ENCODE results near the gene CHRNB1. TPM values are rescaled to one million over a fixed set of nuclear protein-coding genes. Genes with fewer than 3 reads are reported as not detected.
"Not testable (repeated sequence)": the region's sequence is repeated elsewhere in the genome, so short reads cannot be mapped to it uniquely, and the experiment has no call there.

CHRNB1 gene
- total and polyA plus RNA-seq, 5 donors from 2014 or later: 7.6 to 28.7 (median 26.2) TPM

DNA sequence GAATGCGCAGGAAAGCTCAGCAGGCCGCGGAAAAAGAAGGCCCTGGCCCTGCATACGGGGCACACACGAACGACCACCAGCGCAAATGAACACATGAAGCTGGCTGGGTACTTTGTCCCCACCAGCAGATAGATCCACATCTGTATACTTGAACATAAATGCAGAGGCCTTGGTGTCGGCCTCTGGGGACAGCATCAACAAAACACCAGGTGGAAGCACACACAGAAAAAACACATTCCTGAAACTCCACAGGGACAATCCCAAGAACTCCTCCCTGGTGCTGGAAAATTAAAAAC, 35.2 kb downstream of the CHRNB1 start:
- Mint-ChIP-seq H3K9me3 (peaks cover 0 to 1% (median 0%) of the 10 kb centered on the region in 7 donors), H3K27ac (peak overlapping the region; percentile 97 to 98 (median 97)), H3K36me3 (peaks cover 5% of the 10 kb centered on the region), H3K27me3 (peaks cover 10% of the 10 kb centered on the region), H3K4me1 (peaks cover 9 to 78% (median 58%) of the 10 kb centered on the region in 4 donors), H3K4me3 (peak overlapping the region; percentile 89 to 98 (median 94))
- Histone ChIP-seq H3K9me3 (ENCODE audit: control insufficient read depth in 2 of 2, low read length in 2 of 2) (no peaks in the 10 kb centered on the region), H3K27ac (ENCODE audit: insufficient read depth, low read length, poor library complexity, severe bottlenecking) (peak overlapping the region; percentile 98), H3K4me3 (ENCODE audit: low read depth, low read length) (peak overlapping the region; percentile 73), H3K27me3 (ENCODE audit: control insufficient read depth, insufficient read depth, low read length) (no peaks in the 10 kb centered on the region), H3K4me1 (ENCODE audit: control insufficient read depth, insufficient read depth, low read length, poor library complexity, severe bottlenecking) (peaks cover 46% of the 10 kb centered on the region), H3K36me3 (ENCODE audit: control insufficient read depth, insufficient read depth, low read length) (no peaks in the 10 kb centered on the region)
- no peak for DNase-seq
- ATAC-seq (ENCODE audit: low read depth in 2 of 2): no peak

- peaks cover 18 to 75% (median 59%) of the 10 kb centered on the region in 4 donors for H3K4me1 Mint-ChIP-seq
- H3K27me3 ChIP-seq (ENCODE audit: control insufficient read depth, insufficient read depth, low read length); DNase-seq; ATAC-seq (ENCODE audit: low read depth in 2 of 2); H3K9me3 ChIP-seq (ENCODE audit: control insufficient read depth in 2 of 2, low read length in 2 of 2); H3K36me3 ChIP-seq (ENCODE audit: control insufficient read depth, insufficient read depth, low read length); H3K36me3 Mint-ChIP-seq; H3K9me3 Mint-ChIP-seq: not testable (repeated sequence)
- H3K27ac Mint-ChIP-seq: peak within 1 kb of the TSS; percentile 97 to 100 (median 98)
- Histone ChIP-seq H3K4me1 (ENCODE audit: control insufficient read depth, insufficient read depth, low read length, poor library complexity, severe bottlenecking) (peaks cover 58% of the 10 kb centered on the region), H3K4me3 (ENCODE audit: low read depth, low read length) (peak within 1 kb of the TSS; percentile 73), H3K27ac (ENCODE audit: insufficient read depth, low read length, poor library complexity, severe bottlenecking) (peak within 1 kb of the TSS; percentile 100)
- H3K27me3 Mint-ChIP-seq: peaks cover 10% of the 10 kb centered on the region
- H3K4me3 Mint-ChIP-seq: peak within 1 kb of the TSS; percentile 89 to 99 (median 96)
Observed at GRCh38 chr17:7481275-7481674, 36.4 kb downstream of the CHRNB1 start, which contains the start of gene SLC35G6. SLC35G6 (plus strand) TSS chr17:7481446; CDS start chr17:7481517, 71 bp downstream.

- H3K9me3 ChIP-seq (ENCODE audit: control insufficient read depth in 2 of 2, low read length in 2 of 2); H3K36me3 Mint-ChIP-seq; DNase-seq; H3K9me3 Mint-ChIP-seq; ATAC-seq (ENCODE audit: low read depth in 2 of 2); H3K4me3 ChIP-seq (ENCODE audit: low read depth, low read length); H3K36me3 ChIP-seq (ENCODE audit: control insufficient read depth, insufficient read depth, low read length); H3K27me3 ChIP-seq (ENCODE audit: control insufficient read depth, insufficient read depth, low read length): not testable (repeated sequence)
- peak overlapping the region; percentile 82 to 99 (median 98) for H3K4me3 Mint-ChIP-seq
- peak overlapping the region; percentile 100 for H3K27ac Mint-ChIP-seq
- H3K27ac ChIP-seq (ENCODE audit: insufficient read depth, low read length, poor library complexity, severe bottlenecking): peak overlapping the region; percentile 100
- H3K27me3 Mint-ChIP-seq: peaks cover 10% of the 10 kb centered on the region
- H3K4me1 ChIP-seq (ENCODE audit: control insufficient read depth, insufficient read depth, low read length, poor library complexity, severe bottlenecking): peaks cover 62% of the 10 kb centered on the region
- peaks cover 23 to 75% (median 57%) of the 10 kb centered on the region in 4 donors for H3K4me1 Mint-ChIP-seq
Observed at GRCh38 chr17:7481842-7482741, 37.2 kb downstream of the CHRNB1 start.

GRCh38 chr17:7482742-7483088, 37.9 kb downstream of the CHRNB1 start:
- Mint-ChIP-seq H3K27ac (peak overlapping the region; percentile 100), H3K4me1 (peaks cover 29 to 75% (median 58%) of the 10 kb centered on the region in 4 donors), H3K4me3 (peak overlapping the region; percentile 98 to 99 (median 98)), H3K27me3 (peaks cover 10% of the 10 kb centered on the region)
- peaks cover 62% of the 10 kb centered on the region for H3K4me1 ChIP-seq (ENCODE audit: control insufficient read depth, insufficient read depth, low read length, poor library complexity, severe bottlenecking)
- not testable (repeated sequence) for H3K9me3 ChIP-seq (ENCODE audit: control insufficient read depth in 2 of 2, low read length in 2 of 2); H3K36me3 Mint-ChIP-seq; H3K36me3 ChIP-seq (ENCODE audit: control insufficient read depth, insufficient read depth, low read length); ATAC-seq (ENCODE audit: low read depth in 2 of 2); H3K27me3 ChIP-seq (ENCODE audit: control insufficient read depth, insufficient read depth, low read length); H3K9me3 Mint-ChIP-seq; DNase-seq
- peak overlapping the region; percentile 80 for H3K4me3 ChIP-seq (ENCODE audit: low read depth, low read length)
- peak overlapping the region; percentile 100 for H3K27ac ChIP-seq (ENCODE audit: insufficient read depth, low read length, poor library complexity, severe bottlenecking)

GRCh38 chr17:7483255-7484066, 38.6 kb downstream of the CHRNB1 start:
- Histone ChIP-seq H3K27me3 (ENCODE audit: control insufficient read depth, insufficient read depth, low read length) (no peaks in the 10 kb centered on the region), H3K9me3 (ENCODE audit: control insufficient read depth in 2 of 2, low read length in 2 of 2) (no peaks in the 10 kb centered on the region), H3K36me3 (ENCODE audit: control insufficient read depth, insufficient read depth, low read length) (no peaks in the 10 kb centered on the region), H3K4me1 (ENCODE audit: control insufficient read depth, insufficient read depth, low read length, poor library complexity, severe bottlenecking) (peaks cover 59% of the 10 kb centered on the region), H3K4me3 (ENCODE audit: low read depth, low read length) (peak overlapping the region; percentile 80), H3K27ac (ENCODE audit: insufficient read depth, low read length, poor library complexity, severe bottlenecking) (peak overlapping the region; percentile 100)
- ATAC-seq (ENCODE audit: low read depth in 2 of 2) (peak; percentile 61), DNase-seq (peak; percentile 93 to 98 (median 95))
- H3K27me3 Mint-ChIP-seq: peaks cover 10% of the 10 kb centered on the region
- H3K4me1 Mint-ChIP-seq: peaks cover 25 to 75% (median 54%) of the 10 kb centered on the region in 4 donors
- peak overlapping the region; percentile 100 for H3K27ac Mint-ChIP-seq
- peaks cover 0 to 1% (median 0%) of the 10 kb centered on the region in 7 donors for H3K9me3 Mint-ChIP-seq
- peaks cover 4% of the 10 kb centered on the region for H3K36me3 Mint-ChIP-seq
- peak overlapping the region; percentile 98 to 99 (median 98) for H3K4me3 Mint-ChIP-seq

DNA sequence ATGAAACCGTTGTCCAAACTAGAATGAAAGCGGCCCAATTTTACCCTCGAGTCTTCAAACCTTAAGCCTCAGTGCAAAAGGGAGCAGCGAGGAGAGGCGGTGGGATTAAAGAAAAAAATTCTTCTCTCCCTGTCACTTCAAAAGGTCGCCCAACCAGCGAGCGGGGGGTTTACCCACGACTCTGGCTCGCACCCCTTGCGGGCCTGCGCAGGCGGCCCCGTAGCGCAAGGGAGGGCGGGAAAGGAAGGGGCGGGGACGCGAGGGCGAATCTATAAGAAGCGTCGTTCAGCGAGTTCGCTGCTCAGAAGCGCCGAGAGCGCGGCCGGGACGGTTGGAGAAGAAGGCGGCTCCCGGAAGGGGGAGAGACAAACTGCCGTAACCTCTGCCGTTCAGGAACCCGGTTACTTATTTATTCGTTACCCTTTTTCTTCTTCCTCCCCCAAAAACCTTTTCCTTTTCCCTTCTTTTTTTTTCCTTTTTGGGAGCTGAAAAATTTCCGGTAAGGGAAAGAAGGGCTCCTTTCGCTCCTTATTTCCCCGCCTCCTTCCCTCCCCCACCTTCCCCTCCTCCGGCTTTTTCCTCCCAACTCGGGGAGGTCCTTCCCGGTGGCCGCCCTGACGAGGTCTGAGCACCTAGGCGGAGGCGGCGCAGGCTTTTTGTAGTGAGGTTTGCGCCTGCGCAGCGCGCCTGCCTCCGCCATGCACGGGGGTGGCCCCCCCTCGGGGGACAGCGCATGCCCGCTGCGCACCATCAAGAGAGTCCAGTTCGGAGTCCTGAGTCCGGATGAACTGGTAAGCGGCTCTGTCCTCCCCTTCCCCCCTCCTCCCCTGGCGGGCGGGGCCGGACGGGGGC, 39.4 kb downstream of the CHRNB1 start, which contains the start of gene POLR2A:
Gene POLR2A, plus strand, starts transcription at position 300 of the 852 bp plus-strand sequence.
- Mint-ChIP-seq H3K27ac (peak within 1 kb of the TSS; percentile 100), H3K9me3 (peaks cover 0 to 1% (median 0%) of the 10 kb centered on the region in 7 donors), H3K27me3 (peaks cover 10% of the 10 kb centered on the region), H3K4me1 (peaks cover 31 to 80% (median 59%) of the 10 kb centered on the region in 4 donors), H3K4me3 (peak within 1 kb of the TSS; percentile 98 to 99 (median 98)), H3K36me3 (peaks cover 10% of the 10 kb centered on the region)
- H3K4me3 ChIP-seq (ENCODE audit: low read depth, low read length): peak within 1 kb of the TSS; percentile 94
- peak within 1 kb of the TSS; percentile 100 for H3K27ac ChIP-seq (ENCODE audit: insufficient read depth, low read length, poor library complexity, severe bottlenecking)
- no peaks in the 10 kb centered on the region for H3K9me3 ChIP-seq (ENCODE audit: control insufficient read depth in 2 of 2, low read length in 2 of 2)
- H3K4me1 ChIP-seq (ENCODE audit: control insufficient read depth, insufficient read depth, low read length, poor library complexity, severe bottlenecking): peaks cover 64% of the 10 kb centered on the region
- ATAC-seq (ENCODE audit: low read depth in 2 of 2) (peak; percentile 69 to 70), DNase-seq (peak; percentile 94 to 99 (median 98))
- H3K36me3 ChIP-seq (ENCODE audit: control insufficient read depth, insufficient read depth, low read length): no peaks in the 10 kb centered on the region
- H3K27me3 ChIP-seq (ENCODE audit: control insufficient read depth, insufficient read depth, low read length): no peaks in the 10 kb centered on the region

DNA sequence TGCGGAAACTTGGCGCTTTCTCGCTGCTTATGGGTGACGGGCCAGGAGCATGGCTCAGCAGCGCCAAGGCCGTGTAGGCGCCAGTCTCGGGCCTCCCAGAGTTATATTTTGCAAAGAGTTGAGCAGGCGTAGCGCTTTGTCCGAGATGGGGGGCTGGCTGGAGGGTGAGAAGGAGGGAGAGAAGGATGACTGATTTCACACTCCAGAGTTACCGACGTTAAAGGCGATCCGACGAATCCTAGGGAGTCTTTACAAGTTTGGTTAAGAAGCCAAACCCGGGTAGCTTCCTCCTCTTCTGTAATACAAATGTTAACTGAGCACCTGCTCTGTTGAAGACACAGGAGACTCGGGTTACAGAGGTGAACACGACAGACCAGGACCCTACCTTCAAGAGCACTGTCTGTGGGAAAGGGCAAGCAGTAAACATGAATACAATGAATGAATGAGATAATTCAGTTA, 40.1 kb downstream of the CHRNB1 start:
- no peak for DNase-seq
- peak overlapping the region; percentile 100 for H3K27ac Mint-ChIP-seq

More for the DNA sequence above, 40.1 kb downstream of the CHRNB1 start:
- peak overlapping the region; percentile 98 to 99 (median 98) for H3K4me3 Mint-ChIP-seq
- Histone ChIP-seq H3K9me3 (ENCODE audit: control insufficient read depth in 2 of 2, low read length in 2 of 2) (no peaks in the 10 kb centered on the region), H3K36me3 (ENCODE audit: control insufficient read depth, insufficient read depth, low read length) (no peaks in the 10 kb centered on the region), H3K27me3 (ENCODE audit: control insufficient read depth, insufficient read depth, low read length) (no peaks in the 10 kb centered on the region), H3K4me1 (ENCODE audit: control insufficient read depth, insufficient read depth, low read length, poor library complexity, severe bottlenecking) (peaks cover 66% of the 10 kb centered on the region), H3K27ac (ENCODE audit: insufficient read depth, low read length, poor library complexity, severe bottlenecking) (peak overlapping the region; percentile 100), H3K4me3 (ENCODE audit: low read depth, low read length) (peak overlapping the region; percentile 94)
- peaks cover 11% of the 10 kb centered on the region for H3K36me3 Mint-ChIP-seq
- H3K27me3 Mint-ChIP-seq: peaks cover 10% of the 10 kb centered on the region
- peaks cover 0 to 1% (median 0%) of the 10 kb centered on the region in 7 donors for H3K9me3 Mint-ChIP-seq
- peaks cover 33 to 83% (median 61%) of the 10 kb centered on the region in 4 donors for H3K4me1 Mint-ChIP-seq
- no peak for ATAC-seq (ENCODE audit: low read depth in 2 of 2)

Data from CD4-positive, CD25-positive, alpha-beta regulatory T cell (primary cell).